IPS-NIHi7 (cell line): ENCODE results near the gene BRIP1.
"Not testable (repeated sequence)": the region's sequence is repeated elsewhere in the genome, so short reads cannot be mapped to it uniquely, and the experiment has no call there.

ENCODE experiments used
- DNase-seq: peaks from one replicate; pipeline ENCODE4 v3.0.0; 2012; ENCODE audit warnings: mixed read lengths; ENCODE audit errors: extremely low spot score

Gene BRIP1

DNA sequence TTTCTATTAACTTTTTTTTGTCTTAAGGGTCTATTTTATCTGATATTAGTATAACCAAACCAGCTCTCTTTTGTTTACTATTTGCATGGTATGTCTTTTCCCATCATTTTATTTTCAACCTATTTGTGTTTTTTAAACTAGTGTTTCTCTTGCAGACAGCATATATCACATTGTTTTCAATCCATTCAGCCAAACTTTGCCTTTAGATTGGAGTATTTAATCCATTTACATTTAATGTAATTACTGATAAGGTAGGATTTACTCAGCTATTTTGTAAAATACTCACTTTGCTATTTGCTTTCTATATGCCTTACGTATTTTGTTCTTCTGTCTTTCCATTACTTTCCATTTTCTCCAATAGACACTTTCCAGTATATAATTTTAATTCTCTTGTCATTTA is 164.3 kb downstream of the BRIP1 start:
- DNase-seq, result no peak

- DNase-seq, result no peak
Observed at GRCh38 chr17:61698244-61698643, 165.1 kb downstream of the BRIP1 start.

- DNase-seq, result no peak
Observed at GRCh38 chr17:61695779-61696337, 167.5 kb downstream of the BRIP1 start.

DNA sequence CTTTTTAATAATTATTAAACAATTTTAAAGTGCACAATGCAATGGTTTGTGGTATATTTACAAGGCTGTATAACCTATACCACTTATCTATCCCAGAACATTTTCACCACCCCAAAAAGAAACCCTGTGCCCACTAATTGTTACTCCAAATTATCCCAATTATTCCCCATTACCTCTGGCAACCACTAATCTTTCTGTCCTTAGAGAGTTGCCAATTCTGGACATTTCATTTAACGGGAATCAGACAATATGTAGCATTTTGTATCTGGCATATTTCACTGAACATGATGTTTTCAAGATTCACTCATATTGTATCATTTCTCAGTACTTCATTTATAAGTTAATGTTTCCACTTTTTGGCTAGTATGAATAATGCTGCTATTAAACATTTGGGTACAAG is 169.2 kb downstream of the BRIP1 start:
- DNase-seq, result no peak

- no peak for DNase-seq
Observed at GRCh38 chr17:61689610-61690180, 173.6 kb downstream of the BRIP1 start.

- no peak for DNase-seq
Observed at GRCh38 chr17:61687769-61688168, 175.6 kb downstream of the BRIP1 start.

- no peak for DNase-seq
Observed at GRCh38 chr17:61686113-61686512, 177.2 kb downstream of the BRIP1 start.

- no peak for DNase-seq
Observed at GRCh38 chr17:61684818-61685217, 178.5 kb downstream of the BRIP1 start.

GRCh38 chr17:61684172-61684571 is 179.2 kb downstream of the BRIP1 start:
- no peak for DNase-seq

GRCh38 chr17:61683466-61683865 is 179.9 kb downstream of the BRIP1 start:
- no peak for DNase-seq

GRCh38 chr17:61680921-61681320 is 182.4 kb downstream of the BRIP1 start:
- no peak for DNase-seq

DNA sequence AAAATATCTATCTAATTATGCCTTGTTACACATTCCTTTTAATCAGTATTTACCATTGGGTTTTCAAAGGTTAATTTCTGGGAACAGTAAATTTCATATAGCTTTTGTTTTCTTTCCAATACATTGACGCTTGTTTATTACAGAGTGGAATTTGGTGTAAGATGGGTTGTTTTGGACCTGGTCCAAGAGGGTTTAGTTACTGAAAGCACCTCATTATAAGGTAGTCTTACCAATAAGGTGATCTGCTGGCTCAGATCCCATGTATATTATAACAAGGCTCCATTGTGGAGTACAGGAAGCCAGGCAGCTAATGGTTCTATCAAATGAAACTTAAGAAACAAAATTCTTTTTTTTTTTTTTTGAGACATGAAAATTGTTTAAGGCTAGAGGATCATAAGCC is 185.0 kb downstream of the BRIP1 start:
- DNase-seq, result no peak

DNA sequence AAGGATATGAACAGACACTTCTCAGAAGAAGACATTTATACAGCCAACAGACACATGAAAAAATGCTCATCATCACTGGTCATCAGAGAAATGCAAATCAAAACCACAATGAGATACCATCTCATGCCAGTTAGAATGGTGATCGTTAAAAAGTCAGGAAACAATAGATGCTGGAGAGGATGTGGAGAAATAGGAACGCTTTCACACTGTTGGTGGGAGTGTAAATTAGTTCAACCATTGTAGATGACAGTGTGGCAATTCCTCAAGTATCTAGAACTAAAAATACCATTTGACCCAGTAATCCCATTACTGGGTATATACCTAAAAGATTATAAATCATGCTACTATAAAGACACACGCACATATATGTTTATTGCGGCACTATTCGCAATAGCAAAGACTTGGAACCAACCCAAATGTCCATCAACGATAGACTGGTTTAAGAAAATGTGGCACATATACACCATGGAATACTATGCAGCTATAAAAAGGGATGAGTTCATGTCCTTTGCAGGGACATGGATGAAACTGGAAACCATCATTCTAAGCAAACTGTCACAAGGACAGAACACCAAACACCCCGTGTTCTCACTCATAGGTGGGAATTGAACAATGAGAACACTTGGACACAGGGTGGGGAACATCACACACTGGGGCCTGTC is 186.0 kb downstream of the BRIP1 start:
- not testable (repeated sequence) for DNase-seq

GRCh38 chr17:61676522-61676921 is 186.8 kb downstream of the BRIP1 start:
- not testable (repeated sequence) for DNase-seq

DNA sequence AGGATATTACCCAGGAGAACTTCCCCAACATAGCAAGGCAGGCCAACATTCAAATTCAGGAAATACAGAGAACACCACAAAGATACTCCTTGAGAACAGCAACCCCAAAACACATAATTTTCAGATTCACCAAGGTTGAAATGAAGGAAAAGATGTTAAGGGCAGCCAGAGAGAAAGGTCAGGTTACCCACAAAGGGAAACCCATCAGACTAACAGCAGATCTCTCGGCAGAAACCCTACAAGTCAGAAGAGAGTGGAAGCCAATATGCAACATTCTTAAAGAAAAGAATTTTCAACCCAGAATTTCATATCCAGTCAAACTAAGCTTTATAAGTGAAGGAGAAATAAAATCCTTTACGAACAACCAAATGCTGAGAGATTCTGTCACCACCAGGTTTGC is 188.7 kb downstream of the BRIP1 start:
- not testable (repeated sequence) for DNase-seq

DNA sequence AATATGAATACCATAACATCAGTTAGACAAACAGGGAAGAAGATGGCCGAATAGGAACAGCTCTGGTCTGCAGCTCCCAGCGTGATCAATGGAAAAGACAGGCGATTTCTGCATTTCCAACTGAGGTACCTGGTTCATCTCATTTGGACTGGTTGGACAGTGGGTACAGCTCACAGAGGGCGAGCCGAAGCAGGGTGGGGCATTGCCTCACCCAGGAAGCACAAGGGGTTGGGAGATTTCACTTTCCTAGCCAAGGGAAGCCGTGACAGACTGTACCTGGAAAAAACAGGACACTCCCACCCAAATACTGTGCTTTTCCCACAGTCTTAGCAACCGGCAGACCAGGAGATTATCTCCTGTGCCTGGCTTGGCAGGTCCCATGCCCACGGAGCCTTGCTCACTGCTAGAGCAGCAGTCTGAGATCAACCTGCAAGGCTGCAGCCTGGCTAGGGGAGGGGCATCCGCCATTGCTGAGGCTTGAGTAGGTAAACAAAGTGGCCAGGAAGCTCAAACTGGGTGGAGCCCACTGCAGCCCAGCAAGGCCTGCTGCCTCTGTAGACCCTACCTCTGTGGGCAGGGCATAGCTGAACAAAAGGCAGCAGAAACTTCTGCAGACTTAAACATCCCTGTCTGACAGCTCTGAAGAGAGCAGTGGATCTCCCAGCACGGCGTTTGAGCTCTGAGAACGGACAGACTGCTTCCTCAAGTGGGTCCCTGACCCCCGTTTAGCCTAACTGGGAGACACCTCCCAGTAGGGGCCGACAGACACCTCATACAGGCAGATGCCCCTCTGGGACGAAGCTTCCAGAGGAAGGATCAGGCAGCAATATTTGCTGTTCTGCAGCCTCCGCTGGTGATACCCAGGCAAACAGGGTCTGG is 190.1 kb downstream of the BRIP1 start:
- not testable (repeated sequence) for DNase-seq

GRCh38 chr17:61672140-61672539 is 191.2 kb downstream of the BRIP1 start:
- DNase-seq, result no peak

- DNase-seq, result no peak
Observed at GRCh38 chr17:61670691-61671090, 192.6 kb downstream of the BRIP1 start.

DNA sequence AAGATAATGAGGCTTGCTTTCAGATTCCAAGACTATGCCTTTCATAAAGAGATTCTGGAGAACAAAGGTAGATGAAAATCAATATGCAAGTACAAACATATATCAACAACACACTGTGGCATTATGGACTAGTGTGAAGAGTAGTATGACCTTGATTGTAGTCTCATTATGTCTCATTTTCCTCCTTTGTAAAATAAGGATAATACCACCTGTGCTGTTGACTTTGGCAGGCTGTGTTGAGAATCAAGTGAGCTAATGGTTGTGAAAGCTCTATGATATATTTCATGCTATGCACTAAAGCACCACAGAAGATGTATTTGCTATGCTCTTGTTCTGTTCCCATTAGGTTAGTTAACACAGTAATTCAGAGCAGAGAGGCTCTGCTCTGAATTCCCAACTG is 193.8 kb downstream of the BRIP1 start:
- no peak for DNase-seq

- no peak for DNase-seq
Observed at GRCh38 chr17:61668486-61668885, 194.8 kb downstream of the BRIP1 start.

DNA sequence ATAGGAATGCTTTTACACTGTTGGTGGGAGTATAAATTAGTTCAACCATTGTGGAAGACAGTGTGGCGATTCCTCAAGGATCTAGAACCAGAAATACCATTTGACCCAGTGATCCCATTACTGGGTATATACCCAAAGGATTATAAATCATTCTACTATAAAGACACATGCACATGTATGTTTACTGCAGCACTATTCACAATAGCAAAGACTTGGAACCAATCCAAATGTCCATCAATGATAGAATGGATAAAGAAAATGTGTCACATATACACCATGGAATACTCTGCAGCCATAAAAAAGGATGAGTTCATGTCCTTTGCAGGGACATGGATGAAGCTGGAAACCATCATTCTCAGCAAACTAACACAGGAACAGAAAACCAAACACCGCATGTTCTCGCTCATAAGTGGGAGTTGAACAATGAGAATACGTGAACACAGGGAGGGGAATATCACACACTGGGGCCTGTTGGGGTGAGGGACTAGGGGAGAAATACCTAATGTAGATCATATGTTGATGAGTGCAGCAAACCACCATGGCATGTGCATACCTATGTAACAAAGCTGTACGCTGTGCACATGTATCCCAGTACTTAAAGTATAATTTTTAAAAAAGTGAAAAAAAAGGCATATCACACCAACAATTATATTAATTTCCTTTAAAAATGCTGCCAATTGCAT is 196.8 kb downstream of the BRIP1 start:
- not testable (repeated sequence) for DNase-seq

DNA sequence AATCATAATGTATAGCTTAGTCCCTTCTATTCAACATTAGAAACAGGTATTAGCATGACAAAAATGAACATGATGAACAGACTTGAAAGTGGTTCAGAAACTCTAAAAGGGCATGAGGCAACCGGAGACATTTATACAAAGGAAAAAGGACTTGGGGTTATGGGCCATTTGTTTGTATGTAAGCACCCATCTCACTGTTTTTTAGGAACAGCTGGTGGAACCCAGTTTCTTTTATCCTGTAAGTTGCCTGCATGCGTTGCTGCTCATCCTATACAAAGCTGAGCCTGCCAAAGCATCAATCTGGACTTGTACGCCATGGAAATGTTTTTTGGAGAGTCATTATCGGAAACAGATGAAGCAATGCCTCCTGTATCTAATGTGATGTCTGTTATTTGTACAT is 200.0 kb downstream of the BRIP1 start:
- DNase-seq, result no peak
